HG02852 (cell line): ENCODE measurements around the gene URM1.
A peak's percentile ranks its signal among the peaks of the same experiment; 100 is the strongest.

Experiments
- ATAC-seq: cut with Tn5 transposase; IDR thresholded peaks from one replicate; pipeline ENCODE4 v1.9.1; 2021; ENCODE audit warnings: mild to moderate bottlenecking, moderate library complexity; ENCODE audit not compliant: unreplicated experiment

Gene URM1

DNA sequence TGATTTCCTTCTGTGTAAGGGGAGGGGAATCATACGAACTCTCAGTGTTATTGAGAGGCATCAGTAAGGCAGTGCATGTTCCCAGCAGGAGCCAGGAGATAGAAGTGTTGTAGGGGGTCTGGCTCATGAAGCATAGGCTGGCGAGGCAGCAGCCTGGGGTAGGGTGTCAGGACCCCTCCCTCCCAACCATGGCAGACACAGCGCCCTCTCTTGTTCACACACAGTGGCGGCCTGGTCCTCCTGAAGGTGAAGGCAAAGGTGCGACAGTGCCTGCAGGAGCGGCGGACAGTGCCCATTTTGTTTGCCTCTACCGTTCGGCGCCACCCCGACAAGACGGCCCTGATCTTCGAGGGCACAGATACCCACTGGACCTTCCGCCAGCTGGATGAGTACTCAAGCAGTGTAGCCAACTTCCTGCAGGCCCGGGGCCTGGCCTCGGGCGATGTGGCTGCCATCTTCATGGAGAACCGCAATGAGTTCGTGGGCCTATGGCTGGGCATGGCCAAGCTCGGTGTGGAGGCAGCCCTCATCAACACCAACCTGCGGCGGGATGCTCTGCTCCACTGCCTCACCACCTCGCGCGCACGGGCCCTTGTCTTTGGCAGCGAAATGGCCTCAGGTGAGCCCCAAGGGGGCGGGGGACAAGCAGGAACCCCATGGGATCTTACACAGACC is 26.1 kb upstream of the URM1 start:
- ATAC-seq, result no peak

GRCh38 chr9:128349125-128349524 is 22.0 kb upstream of the URM1 start:
- ATAC-seq, result no peak

DNA sequence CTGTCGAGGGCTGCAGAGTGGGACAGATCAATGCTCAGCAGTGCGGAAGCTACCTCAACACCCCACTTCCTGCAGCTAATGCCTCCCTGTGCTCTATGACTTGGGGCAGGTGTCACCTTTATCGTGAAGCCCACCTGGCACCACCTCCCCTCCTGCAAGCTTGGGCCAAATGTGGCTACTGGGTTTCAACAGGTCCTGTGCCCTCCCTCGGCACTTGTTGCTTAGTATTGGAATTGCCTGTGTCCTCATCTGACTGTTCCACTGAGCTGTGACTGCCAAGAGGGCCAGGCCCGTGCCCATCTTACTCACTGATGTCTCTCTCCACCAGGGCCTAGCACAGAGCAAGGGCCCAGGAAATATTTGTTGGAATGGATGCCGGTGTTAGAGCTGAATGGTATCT is 21.4 kb upstream of the URM1 start:
- no peak for ATAC-seq

DNA sequence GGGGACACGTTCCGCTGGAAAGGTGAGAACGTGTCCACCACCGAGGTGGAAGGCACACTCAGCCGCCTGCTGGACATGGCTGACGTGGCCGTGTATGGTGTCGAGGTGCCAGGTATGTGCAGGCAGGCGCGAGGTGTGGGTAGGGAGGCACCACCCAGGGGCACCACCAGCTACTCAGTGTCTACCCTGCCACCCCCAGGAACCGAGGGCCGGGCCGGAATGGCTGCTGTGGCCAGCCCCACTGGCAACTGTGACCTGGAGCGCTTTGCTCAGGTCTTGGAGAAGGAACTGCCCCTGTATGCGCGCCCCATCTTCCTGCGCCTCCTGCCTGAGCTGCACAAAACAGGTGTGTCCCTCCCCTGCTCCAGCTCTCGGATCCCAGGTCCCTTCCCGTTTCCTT is 15.7 kb upstream of the URM1 start:
- ATAC-seq, result no peak

GRCh38 chr9:128358090-128358489 is 13.1 kb upstream of the URM1 start:
- ATAC-seq, result no peak

GRCh38 chr9:128358861-128359260 is 12.3 kb upstream of the URM1 start:
- no peak for ATAC-seq

GRCh38 chr9:128360826-128361225 is 10.3 kb upstream of the URM1 start:
- no peak for ATAC-seq

DNA sequence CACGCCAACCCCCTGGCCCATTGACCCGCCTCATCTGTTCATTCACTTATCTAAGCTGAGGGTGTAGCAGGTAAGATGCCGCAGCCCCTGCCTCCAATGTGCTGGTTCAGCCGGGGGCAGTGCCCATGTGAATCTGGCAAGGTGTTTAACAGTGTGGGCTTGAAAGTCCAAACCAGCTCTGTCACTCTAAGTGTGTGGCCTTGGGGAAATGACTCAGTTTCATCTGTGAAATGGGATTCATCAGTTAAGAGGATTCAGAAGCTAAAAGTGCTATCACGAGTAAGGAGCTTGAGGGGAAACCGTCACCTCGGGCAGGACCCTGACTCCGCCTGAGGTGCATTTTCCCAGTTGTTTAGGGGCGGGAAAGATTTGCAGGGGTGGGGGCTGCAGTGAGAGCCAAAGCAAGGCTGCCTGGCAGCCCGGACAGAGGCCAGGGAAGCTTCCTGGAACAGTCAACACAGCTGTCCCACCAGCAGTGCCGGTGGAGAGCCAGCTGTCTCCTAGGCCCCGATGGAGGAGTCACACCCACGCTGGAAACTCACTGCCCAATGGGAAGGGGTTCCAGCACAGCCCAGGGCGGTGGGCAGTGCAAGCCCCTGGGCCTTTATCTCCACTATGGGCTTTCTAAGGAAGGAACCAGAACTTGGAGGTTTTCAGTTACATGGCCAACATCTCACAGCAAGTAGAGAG is 9.7 kb upstream of the URM1 start:
- ATAC-seq, result no peak

GRCh38 chr9:128361986-128362646 is 9.1 kb upstream of the URM1 start:
- peak; percentile 68 for ATAC-seq

DNA sequence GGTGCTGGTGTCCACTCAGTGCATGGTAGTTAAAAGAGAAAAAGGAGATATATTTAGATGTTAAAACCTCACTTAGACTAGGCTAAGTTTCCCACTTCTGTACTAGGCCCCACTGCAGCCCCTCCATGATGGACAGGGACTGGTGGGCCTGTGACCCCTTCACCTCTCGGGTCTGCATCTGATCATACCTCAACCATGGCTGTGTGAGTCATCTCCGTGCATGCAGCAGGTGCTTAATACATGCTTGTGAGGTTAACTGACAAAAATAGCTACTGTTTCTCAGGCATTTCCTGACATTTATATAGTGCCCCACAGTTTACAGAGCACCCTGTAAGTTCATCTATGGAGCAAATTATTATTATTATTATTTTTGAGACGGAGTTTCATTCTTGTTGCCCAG is 8.4 kb upstream of the URM1 start:
- no peak for ATAC-seq

DNA sequence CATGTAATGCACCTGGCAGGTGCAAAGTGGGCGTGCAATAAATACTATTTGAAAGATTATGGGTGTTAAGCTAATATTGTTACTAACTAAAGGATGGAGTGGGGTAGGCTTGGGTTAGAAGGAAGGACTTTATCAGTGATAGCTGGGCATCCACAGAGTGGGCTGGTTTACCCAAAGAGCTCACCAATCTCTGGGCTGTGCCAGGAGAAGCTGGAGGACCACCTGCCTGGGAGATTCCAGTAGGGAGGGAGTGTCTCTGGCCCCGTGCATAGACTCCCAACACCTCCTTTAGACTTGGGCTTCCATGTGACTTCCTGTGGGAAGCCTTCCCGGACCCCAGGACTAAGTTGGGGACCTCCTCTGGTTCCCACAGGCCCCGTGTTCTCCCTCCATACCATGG is 5.6 kb upstream of the URM1 start:
- ATAC-seq, result no peak

DNA sequence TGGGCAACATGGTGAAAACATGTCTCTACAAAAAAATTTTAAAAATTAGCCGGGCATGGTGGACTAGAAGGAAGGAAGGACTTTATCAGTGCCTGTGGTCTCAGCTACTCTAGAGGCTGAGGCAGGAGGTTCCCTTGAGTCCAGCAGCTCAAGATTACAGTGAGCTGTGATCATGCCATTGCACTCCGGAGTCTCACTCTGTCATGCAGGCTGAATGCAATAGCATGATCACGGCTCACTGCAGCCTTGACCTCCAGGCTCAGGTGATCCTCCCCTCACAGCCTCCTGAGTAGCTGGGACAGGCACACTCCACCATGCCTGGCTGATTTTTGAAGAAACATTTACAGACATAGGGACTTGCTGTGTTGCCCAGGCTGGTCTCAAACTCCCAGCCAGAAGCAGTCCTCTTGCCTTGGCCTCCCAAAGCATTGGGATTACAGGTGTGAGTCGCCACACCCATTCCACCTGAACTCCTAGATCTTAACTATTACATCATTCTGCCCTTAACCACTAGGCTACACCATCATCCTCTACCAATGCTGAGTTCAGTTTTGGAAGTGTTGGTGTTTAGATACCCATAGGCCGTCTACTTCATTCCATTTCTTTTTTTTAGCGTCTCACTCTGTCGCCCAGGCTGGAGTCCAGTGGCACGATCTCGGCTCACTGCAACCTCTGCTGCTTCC is 2.0 kb upstream of the URM1 start:
- no peak for ATAC-seq

- ATAC-seq, result no peak
Observed at GRCh38 chr9:128370367-128370751, 815 bp upstream of the URM1 start.

GRCh38 chr9:128371630-128372117 is 500 bp downstream of the URM1 start:
- no peak for ATAC-seq

- ATAC-seq, result no peak
Observed at GRCh38 chr9:128372188-128372641, 1.0 kb downstream of the URM1 start.

GRCh38 chr9:128372784-128373183 is 1.6 kb downstream of the URM1 start:
- ATAC-seq, result no peak

GRCh38 chr9:128374221-128374675 is 3.1 kb downstream of the URM1 start:
- no peak for ATAC-seq

DNA sequence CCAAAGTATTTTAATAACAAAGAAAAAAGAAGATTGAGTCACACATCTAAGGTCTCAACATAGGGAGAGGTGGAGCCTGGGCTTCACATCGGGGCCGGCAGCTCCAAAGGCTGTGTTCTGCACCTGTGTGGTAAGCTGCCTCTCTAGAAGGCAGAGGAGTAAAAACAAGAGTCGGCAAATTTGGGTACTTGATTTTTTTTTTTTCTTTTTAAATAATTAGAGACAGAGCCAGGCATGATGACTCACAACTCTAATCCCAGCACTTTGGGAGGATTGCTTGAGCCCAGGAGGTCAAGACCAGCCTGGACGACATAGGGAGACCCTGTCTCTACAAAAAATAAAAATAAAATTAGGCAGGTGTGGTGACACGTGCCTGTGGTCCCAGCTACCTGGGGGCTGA is 4.7 kb downstream of the URM1 start:
- no peak for ATAC-seq

DNA sequence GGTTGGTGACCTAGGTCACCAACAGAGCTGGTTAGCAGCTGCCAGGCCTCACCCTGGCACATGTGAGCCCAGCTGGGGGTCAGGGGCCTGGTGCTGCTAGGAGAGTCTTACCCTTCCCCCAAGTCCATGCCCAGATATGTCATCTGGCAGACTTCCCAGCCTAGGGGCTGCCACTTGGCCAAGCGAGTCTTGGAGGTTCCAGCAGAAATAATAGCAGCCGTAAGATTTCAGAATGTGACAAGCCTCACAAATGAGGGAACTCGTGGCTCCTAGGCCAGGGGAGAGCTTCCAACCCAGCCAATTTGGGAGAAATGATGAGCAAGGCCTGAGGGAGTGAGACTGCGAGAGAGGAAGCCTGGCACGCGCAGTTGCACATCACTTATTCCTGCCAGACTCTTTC is 11.1 kb downstream of the URM1 start:
- no peak for ATAC-seq

DNA sequence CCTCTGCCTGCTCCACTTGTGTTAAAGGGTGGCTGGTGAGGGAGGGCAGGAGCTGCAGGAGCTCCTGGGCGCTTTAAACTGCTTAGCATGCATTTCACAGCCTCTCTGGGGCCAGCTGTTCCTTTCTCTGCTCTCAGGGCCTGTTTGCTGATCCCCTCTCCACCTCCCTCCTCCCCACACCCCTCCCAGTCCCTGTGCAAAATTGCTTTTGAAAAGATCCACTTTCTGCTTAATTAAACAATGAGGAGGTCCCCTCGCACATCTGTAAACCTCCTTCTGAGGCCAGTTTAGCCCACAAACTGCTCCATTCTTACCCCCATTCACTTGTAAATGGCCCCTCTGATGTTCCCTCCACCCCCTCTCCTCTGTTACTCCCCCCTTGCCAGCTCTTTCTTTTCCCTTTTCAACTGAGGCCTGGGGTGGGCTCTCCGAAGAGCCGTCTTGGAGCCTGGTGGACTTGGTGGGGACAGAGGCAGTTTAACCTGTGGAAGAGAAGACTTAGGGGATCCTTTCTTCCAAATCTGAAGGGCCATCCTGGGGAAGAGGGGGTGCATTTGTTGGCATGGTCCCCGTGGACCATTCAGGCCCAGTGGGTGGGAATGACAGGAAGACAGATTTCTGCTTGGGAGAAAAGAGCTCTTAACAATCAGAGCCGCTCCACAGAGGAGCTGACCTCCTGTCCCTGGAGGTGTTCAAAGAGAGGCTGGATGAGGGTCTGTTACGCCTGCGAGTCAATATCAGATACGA is 12.0 kb downstream of the URM1 start:
- no peak for ATAC-seq

- ATAC-seq, result no peak
Observed at GRCh38 chr9:128383791-128384190, 12.6 kb downstream of the URM1 start.
